ENCODE results near the gene FBXO9.

- TF ChIP-seq CTCF (IDR thresholded peaks at IDR 0.05; ENCODE audit: low read depth, low read length) (no peak), EZH2phosphoT487 (IDR thresholded peaks at IDR 0.05; ENCODE audit: low read depth) (no peak)
Measured at GRCh38 chr6:53020005-53020744, 45.0 kb upstream of the FBXO9 start.
